HEK293T (cell line): ENCODE results near the gene RAMACL.

Experiments
- CTCF ChIA-PET: fragments of 350-600 bp; formaldehyde crosslinking; extraction: SDS; loops from one replicate; lab custom pipeline; 2021; ENCODE audit warnings: antibody characterized with exemption, inconsistent platforms; lab: Yijun Ruan, JAX
- POLR2A ChIA-PET: fragments of 350-600 bp; formaldehyde crosslinking; extraction: SDS; loops from one replicate; lab custom pipeline; 2020; ENCODE audit warnings: antibody characterized with exemption, inconsistent platforms; lab: Yijun Ruan, JAX
- DNase-seq: peaks from one replicate; pipeline ENCODE4 v3.0.0; 2012; ENCODE audit warnings: mixed read lengths; ENCODE audit errors: extremely low spot score
- ARNT ChIP-seq: fragments of 450-650 bp; IDR thresholded peaks from 2 replicates; pipeline ENCODE4 v1.6.1; 2017; ENCODE audit warnings: mild to moderate bottlenecking
- BHLHE40 ChIP-seq: fragments of 450-650 bp; IDR thresholded peaks from 2 replicates; pipeline ENCODE4 v1.6.1; 2016; ENCODE audit warnings: mild to moderate bottlenecking, moderate library complexity, borderline replicate concordance
- CTBP1 ChIP-seq: fragments of 450-650 bp; IDR thresholded peaks from 2 replicates; pipeline ENCODE4 v1.6.1; 2016; ENCODE audit warnings: borderline replicate concordance
- ELF4 ChIP-seq: fragments of 450-650 bp; IDR thresholded peaks from 2 replicates; pipeline ENCODE4 v1.6.1; 2017; ENCODE audit warnings: antibody characterized with exemption
- FOXA1 ChIP-seq: fragments of 450-650 bp; IDR thresholded peaks from 2 replicates; pipeline ENCODE4 v1.6.1; 2016; ENCODE audit warnings: mild to moderate bottlenecking
- FOXK2 ChIP-seq: fragments of 450-650 bp; IDR thresholded peaks from 2 replicates; pipeline ENCODE4 v1.6.1; 2016; ENCODE audit warnings: mild to moderate bottlenecking
- FOXM1 ChIP-seq: fragments of 450-650 bp; IDR thresholded peaks from 2 replicates; pipeline ENCODE4 v1.6.1; 2017; ENCODE audit warnings: mild to moderate bottlenecking, borderline replicate concordance
- HDGF ChIP-seq: fragments of 450-650 bp; IDR thresholded peaks from 2 replicates; pipeline ENCODE4 v1.6.1; 2017; ENCODE audit warnings: antibody characterized with exemption, borderline replicate concordance
- L3MBTL2 ChIP-seq: fragments of 450-650 bp; conservative IDR thresholded peaks from 2 replicates; pipeline ENCODE4 v1.6.1; 2016; ENCODE audit warnings: mild to moderate bottlenecking
- LEF1 ChIP-seq: fragments of 450-650 bp; IDR thresholded peaks from 2 replicates; pipeline ENCODE4 v1.6.1; 2017; ENCODE audit warnings: mild to moderate bottlenecking, borderline replicate concordance
- NFRKB ChIP-seq: fragments of 450-650 bp; IDR thresholded peaks from 2 replicates; pipeline ENCODE4 v1.6.1; 2016; ENCODE audit warnings: mild to moderate bottlenecking, moderate library complexity
- PKNOX1 ChIP-seq: fragments of 450-650 bp; IDR thresholded peaks from 2 replicates; pipeline ENCODE4 v1.6.1; 2016
- SP1 ChIP-seq: fragments of 450-650 bp; IDR thresholded peaks from 2 replicates; pipeline ENCODE4 v1.6.1; 2017
- SUZ12 ChIP-seq: fragments of 450-650 bp; IDR thresholded peaks from 2 replicates; pipeline ENCODE4 v1.6.1; 2016; ENCODE audit warnings: mild to moderate bottlenecking
- TARDBP ChIP-seq: fragments of 450-650 bp; IDR thresholded peaks from 2 replicates; pipeline ENCODE4 v1.6.1; 2016
- ZNF384 ChIP-seq: fragments of 450-650 bp; IDR thresholded peaks from 2 replicates; pipeline ENCODE4 v1.6.1; 2016

RAMACL gene

GRCh38 chr6:166605752-166606151 lies 19.3 kb upstream of the RAMACL start:
- ChIA-PET CTCF (no interaction called here), POLR2A (no interaction called here)
- TF ChIP-seq LEF1 (no peak), FOXA1 (no peak), PKNOX1 (no peak)
- no peak for DNase-seq

- TF ChIP-seq ELF4 (no peak), L3MBTL2 (no peak), TARDBP (no peak), FOXM1 (no peak), FOXK2 (no peak), CTBP1 (no peak), HDGF (no peak), BHLHE40 (no peak), SP1 (no peak), ZNF384 (no peak), FOXA1 (no peak), LEF1 (no peak), ARNT (no peak)
- DNase-seq = no peak
- POLR2A ChIA-PET = no interaction called here
- CTCF ChIA-PET = no interaction called here
Measured at GRCh38 chr6:166604911-166605310, 18.4 kb upstream of the RAMACL start.

- no peak for DNase-seq
- CTCF ChIA-PET = no interaction called here
- TF ChIP-seq NFRKB (no peak), ARNT (no peak), LEF1 (no peak), TARDBP (no peak), FOXM1 (no peak), ELF4 (no peak), FOXK2 (no peak), SP1 (no peak)
- POLR2A ChIA-PET = no interaction called here
Measured at GRCh38 chr6:166604328-166604727, 17.9 kb upstream of the RAMACL start.

- ChIA-PET CTCF (no interaction called here), POLR2A (no interaction called here)
- TF ChIP-seq HDGF (no peak), FOXM1 (no peak), BHLHE40 (no peak), CTBP1 (no peak), L3MBTL2 (no peak), TARDBP (no peak), SP1 (no peak), NFRKB (no peak), PKNOX1 (no peak), SUZ12 (no peak), FOXK2 (no peak), ELF4 (no peak), ARNT (no peak), FOXA1 (no peak)
- no peak for DNase-seq
Measured at GRCh38 chr6:166603043-166603690, 16.7 kb upstream of the RAMACL start.

- DNase-seq = no peak
- ChIA-PET POLR2A (no interaction called here), CTCF (no interaction called here)
- TF ChIP-seq FOXM1 (no peak), TARDBP (no peak), FOXA1 (no peak), L3MBTL2 (no peak), SP1 (no peak), ZNF384 (no peak)
Measured at GRCh38 chr6:166601956-166602355, 15.5 kb upstream of the RAMACL start.

GRCh38 chr6:166600931-166601330 lies 14.5 kb upstream of the RAMACL start:
- POLR2A ChIA-PET = no interaction called here
- no peak for DNase-seq
- CTCF ChIA-PET = no interaction called here
- no peak for TF ChIP-seq SUZ12
- TF ChIP-seq NFRKB = no peak
- no peak for TF ChIP-seq LEF1
- no peak for TF ChIP-seq ARNT
- TF ChIP-seq FOXA1 = no peak
- TF ChIP-seq FOXK2 = no peak
- no peak for TF ChIP-seq FOXM1
- no peak for TF ChIP-seq ZNF384
- TF ChIP-seq HDGF = no peak
- TF ChIP-seq L3MBTL2 = no peak
- TF ChIP-seq TARDBP = no peak
- no peak for TF ChIP-seq BHLHE40
- TF ChIP-seq PKNOX1 = no peak
- no peak for TF ChIP-seq ELF4
- no peak for TF ChIP-seq SP1
- TF ChIP-seq CTBP1 = no peak

- TF ChIP-seq SP1 = no peak
- no peak for TF ChIP-seq NFRKB
- TF ChIP-seq PKNOX1 = no peak
- no peak for TF ChIP-seq LEF1
- no peak for TF ChIP-seq FOXK2
- no peak for TF ChIP-seq ELF4
- no peak for TF ChIP-seq HDGF
- TF ChIP-seq CTBP1 = no peak
- TF ChIP-seq SUZ12 = no peak
- no peak for TF ChIP-seq FOXA1
- TF ChIP-seq ARNT = no peak
- TF ChIP-seq TARDBP = no peak
- TF ChIP-seq BHLHE40 = no peak
- TF ChIP-seq L3MBTL2 = no peak
- TF ChIP-seq ZNF384 = no peak
- TF ChIP-seq FOXM1 = no peak
- ChIA-PET CTCF (no interaction called here), POLR2A (no interaction called here)
- DNase-seq = no peak
Measured at GRCh38 chr6:166599205-166599604, 12.7 kb upstream of the RAMACL start.
